ENCODE results near the gene IGFBP4. TPM values are rescaled to one million over a fixed set of nuclear protein-coding genes. Genes with fewer than 3 reads are reported as not detected.

The IGFBP4 gene
- total and polyA plus RNA-seq, 2 of the 13 experiments (the other 11 are each of a cell fraction or from before 2014, with no cell fraction given) = 4.1 to 49.0 TPM

- TF ChIP-seq MYPOP (CRISPR knock-in tag; IDR thresholded peaks at IDR 0.05) (peak; percentile 60; the same call in 1 of the 2 replicates), RFX3 (CRISPR knock-in tag; IDR thresholded peaks at IDR 0.05) (no peak), PRMT3 (CRISPR knock-in tag; IDR thresholded peaks at IDR 0.05; ENCODE audit: borderline replicate concordance, low read depth) (no peak), FIP1L1 (IDR thresholded peaks at IDR 0.05; ENCODE audit: borderline replicate concordance, insufficient read depth, low read depth, low read length) (no peak), ZNF749 (CRISPR knock-in tag; IDR thresholded peaks at IDR 0.05; ENCODE audit: borderline replicate concordance) (no peak), ZNF577 (CRISPR knock-in tag; IDR thresholded peaks at IDR 0.05; ENCODE audit: borderline replicate concordance, low read depth) (no peak), ZNF496 (CRISPR knock-in tag; IDR thresholded peaks at IDR 0.05; ENCODE audit: insufficient replicate concordance) (peak; percentile 82), RAD21 (CRISPR knock-in tag; IDR thresholded peaks at IDR 0.05) (peak; percentile 87), CHD4 (IDR thresholded peaks at IDR 0.05; ENCODE audit: borderline replicate concordance, low read length) (no peak), ARID2 (CRISPR knock-in tag; IDR thresholded peaks at IDR 0.05; ENCODE audit: borderline replicate concordance) (0 out of 2 replicates have a peak, but pooled peaks have one; percentile 71), ZNF251 (CRISPR knock-in tag; IDR thresholded peaks at IDR 0.05) (0 out of 2 replicates have a peak, but pooled peaks have one; percentile 72), ZNF256 (CRISPR knock-in tag; conservative IDR thresholded peaks at IDR 0.05) (peak; percentile 61; the same call in 1 of the 2 replicates), THYN1 (CRISPR knock-in tag; IDR thresholded peaks at IDR 0.05; ENCODE audit: borderline replicate concordance, low read depth) (no peak)
- TF ChIP-seq, protein P1, sequence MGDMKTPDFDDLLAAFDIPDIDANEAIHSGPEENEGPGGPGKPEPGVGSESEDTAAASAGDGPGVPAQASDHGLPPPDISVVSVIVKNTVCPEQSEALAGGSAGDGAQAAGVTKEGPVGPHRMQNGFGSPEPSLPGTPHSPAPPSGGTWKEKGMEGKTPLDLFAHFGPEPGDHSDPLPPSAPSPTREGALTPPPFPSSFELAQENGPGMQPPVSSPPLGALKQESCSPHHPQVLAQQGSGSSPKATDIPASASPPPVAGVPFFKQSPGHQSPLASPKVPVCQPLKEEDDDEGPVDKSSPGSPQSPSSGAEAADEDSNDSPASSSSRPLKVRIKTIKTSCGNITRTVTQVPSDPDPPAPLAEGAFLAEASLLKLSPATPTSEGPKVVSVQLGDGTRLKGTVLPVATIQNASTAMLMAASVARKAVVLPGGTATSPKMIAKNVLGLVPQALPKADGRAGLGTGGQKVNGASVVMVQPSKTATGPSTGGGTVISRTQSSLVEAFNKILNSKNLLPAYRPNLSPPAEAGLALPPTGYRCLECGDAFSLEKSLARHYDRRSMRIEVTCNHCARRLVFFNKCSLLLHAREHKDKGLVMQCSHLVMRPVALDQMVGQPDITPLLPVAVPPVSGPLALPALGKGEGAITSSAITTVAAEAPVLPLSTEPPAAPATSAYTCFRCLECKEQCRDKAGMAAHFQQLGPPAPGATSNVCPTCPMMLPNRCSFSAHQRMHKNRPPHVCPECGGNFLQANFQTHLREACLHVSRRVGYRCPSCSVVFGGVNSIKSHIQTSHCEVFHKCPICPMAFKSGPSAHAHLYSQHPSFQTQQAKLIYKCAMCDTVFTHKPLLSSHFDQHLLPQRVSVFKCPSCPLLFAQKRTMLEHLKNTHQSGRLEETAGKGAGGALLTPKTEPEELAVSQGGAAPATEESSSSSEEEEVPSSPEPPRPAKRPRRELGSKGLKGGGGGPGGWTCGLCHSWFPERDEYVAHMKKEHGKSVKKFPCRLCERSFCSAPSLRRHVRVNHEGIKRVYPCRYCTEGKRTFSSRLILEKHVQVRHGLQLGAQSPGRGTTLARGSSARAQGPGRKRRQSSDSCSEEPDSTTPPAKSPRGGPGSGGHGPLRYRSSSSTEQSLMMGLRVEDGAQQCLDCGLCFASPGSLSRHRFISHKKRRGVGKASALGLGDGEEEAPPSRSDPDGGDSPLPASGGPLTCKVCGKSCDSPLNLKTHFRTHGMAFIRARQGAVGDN (CRISPR knock-in tag; IDR thresholded peaks at IDR 0.05) = peak; percentile 93
- TF ChIP-seq, protein P2, sequence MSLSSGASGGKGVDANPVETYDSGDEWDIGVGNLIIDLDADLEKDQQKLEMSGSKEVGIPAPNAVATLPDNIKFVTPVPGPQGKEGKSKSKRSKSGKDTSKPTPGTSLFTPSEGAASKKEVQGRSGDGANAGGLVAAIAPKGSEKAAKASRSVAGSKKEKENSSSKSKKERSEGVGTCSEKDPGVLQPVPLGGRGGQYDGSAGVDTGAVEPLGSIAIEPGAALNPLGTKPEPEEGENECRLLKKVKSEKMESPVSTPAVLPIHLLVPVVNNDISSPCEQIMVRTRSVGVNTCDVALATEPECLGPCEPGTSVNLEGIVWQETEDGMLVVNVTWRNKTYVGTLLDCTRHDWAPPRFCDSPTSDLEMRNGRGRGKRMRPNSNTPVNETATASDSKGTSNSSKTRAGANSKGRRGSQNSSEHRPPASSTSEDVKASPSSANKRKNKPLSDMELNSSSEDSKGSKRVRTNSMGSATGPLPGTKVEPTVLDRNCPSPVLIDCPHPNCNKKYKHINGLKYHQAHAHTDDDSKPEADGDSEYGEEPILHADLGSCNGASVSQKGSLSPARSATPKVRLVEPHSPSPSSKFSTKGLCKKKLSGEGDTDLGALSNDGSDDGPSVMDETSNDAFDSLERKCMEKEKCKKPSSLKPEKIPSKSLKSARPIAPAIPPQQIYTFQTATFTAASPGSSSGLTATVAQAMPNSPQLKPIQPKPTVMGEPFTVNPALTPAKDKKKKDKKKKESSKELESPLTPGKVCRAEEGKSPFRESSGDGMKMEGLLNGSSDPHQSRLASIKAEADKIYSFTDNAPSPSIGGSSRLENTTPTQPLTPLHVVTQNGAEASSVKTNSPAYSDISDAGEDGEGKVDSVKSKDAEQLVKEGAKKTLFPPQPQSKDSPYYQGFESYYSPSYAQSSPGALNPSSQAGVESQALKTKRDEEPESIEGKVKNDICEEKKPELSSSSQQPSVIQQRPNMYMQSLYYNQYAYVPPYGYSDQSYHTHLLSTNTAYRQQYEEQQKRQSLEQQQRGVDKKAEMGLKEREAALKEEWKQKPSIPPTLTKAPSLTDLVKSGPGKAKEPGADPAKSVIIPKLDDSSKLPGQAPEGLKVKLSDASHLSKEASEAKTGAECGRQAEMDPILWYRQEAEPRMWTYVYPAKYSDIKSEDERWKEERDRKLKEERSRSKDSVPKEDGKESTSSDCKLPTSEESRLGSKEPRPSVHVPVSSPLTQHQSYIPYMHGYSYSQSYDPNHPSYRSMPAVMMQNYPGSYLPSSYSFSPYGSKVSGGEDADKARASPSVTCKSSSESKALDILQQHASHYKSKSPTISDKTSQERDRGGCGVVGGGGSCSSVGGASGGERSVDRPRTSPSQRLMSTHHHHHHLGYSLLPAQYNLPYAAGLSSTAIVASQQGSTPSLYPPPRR (CRISPR knock-in tag; IDR thresholded peaks at IDR 0.05; ENCODE audit: borderline replicate concordance) = 0 out of 2 replicates have a peak, but pooled peaks have one; percentile 41
- TF ChIP-seq, protein P3, sequence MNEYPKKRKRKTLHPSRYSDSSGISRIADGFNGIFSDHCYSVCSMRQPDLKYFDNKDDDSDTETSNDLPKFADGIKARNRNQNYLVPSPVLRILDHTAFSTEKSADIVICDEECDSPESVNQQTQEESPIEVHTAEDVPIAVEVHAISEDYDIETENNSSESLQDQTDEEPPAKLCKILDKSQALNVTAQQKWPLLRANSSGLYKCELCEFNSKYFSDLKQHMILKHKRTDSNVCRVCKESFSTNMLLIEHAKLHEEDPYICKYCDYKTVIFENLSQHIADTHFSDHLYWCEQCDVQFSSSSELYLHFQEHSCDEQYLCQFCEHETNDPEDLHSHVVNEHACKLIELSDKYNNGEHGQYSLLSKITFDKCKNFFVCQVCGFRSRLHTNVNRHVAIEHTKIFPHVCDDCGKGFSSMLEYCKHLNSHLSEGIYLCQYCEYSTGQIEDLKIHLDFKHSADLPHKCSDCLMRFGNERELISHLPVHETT (CRISPR knock-in tag; conservative IDR thresholded peaks at IDR 0.05) = 0 out of 2 replicates have a peak, but pooled peaks have one; percentile 20
Measured at GRCh38 chr17:40443196-40443987, at the start of gene IGFBP4 (continued).

All from HepG2 (cell line).